KOPT-K1 (cell line): ENCODE measurements around the gene LHX2.

Experiments
- H3K27ac ChIP-seq: fragments of 200-600 bp; sonication (generic); 2 replicates; pipeline ENCODE4 v1.5.1; 2016; ENCODE audit warnings: antibody characterized with exemption, mild to moderate bottlenecking, low read depth, low read length; ENCODE audit not compliant: poor library complexity, severe bottlenecking
- H3K36me3 ChIP-seq: fragments of 200-600 bp; sonication (generic); 2 replicates; pipeline ENCODE4 v1.5.1; 2017; ENCODE audit warnings: antibody characterized with exemption, mild to moderate bottlenecking, low read length, moderate library complexity; ENCODE audit not compliant: insufficient read depth
- H3K9me3 ChIP-seq: fragments of 200-600 bp; sonication (generic); 2 replicates; pipeline ENCODE4 v1.5.1; 2017; ENCODE audit warnings: antibody characterized with exemption, low read length, mild to moderate bottlenecking; ENCODE audit not compliant: insufficient read depth, poor library complexity, severe bottlenecking

Gene LHX2

GRCh38 chr9:124015661-124016131 is 4.1 kb downstream of the LHX2 start:
- no peaks in the 10 kb centered on the region for H3K9me3 ChIP-seq
- H3K27ac ChIP-seq = no peak overlapping the region
- no peaks in the 10 kb centered on the region for H3K36me3 ChIP-seq

DNA sequence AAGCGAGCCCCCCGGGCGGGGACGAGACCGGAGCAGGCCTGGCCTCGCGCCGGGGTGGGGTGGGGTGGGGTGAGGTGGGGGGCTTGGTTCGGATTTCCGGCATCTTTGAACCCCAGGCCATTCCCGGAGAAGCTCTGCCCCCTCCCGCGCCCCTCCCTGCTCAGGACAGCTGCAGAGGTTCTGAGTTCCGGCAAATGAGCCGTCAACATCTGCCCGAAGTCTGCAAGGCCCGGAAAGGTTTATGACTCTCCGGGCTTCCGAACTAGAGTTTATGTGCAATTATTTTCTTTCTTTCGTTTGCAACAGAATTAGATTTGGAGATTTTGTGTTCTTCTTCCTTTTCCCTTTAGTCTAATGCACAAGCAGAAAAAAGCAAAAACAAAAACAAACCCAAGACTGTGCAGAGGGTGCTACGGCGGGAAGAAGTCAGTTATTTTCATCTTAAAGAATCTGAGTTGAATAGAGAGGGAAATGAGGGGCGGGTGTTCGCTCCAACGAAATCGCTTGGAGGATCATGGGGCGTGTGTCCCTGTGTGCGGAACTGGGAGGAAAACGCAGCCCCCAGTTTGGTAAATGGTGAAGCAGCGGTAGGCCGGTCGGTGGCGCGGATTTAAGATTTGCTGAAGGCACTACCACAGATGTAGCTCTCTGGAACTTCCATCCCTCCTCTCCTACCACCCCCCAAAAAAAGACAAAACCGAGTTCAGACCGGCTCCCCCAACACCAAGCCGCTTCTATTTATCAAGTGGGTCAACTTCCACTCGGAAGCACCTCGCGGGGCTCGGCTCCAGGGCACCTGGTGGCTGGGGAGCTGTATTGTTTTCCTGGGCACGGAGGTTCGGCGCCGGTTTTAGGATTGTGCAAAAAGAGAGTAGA is 4.8 kb downstream of the LHX2 start:
- Histone ChIP-seq H3K9me3 (no peaks in the 10 kb centered on the region), H3K27ac (no peak overlapping the region), H3K36me3 (no peaks in the 10 kb centered on the region)

- Histone ChIP-seq H3K36me3 (no peaks in the 10 kb centered on the region), H3K9me3 (no peaks in the 10 kb centered on the region), H3K27ac (no peak overlapping the region)
Measured at GRCh38 chr9:124017051-124017928, 5.7 kb downstream of the LHX2 start.

DNA sequence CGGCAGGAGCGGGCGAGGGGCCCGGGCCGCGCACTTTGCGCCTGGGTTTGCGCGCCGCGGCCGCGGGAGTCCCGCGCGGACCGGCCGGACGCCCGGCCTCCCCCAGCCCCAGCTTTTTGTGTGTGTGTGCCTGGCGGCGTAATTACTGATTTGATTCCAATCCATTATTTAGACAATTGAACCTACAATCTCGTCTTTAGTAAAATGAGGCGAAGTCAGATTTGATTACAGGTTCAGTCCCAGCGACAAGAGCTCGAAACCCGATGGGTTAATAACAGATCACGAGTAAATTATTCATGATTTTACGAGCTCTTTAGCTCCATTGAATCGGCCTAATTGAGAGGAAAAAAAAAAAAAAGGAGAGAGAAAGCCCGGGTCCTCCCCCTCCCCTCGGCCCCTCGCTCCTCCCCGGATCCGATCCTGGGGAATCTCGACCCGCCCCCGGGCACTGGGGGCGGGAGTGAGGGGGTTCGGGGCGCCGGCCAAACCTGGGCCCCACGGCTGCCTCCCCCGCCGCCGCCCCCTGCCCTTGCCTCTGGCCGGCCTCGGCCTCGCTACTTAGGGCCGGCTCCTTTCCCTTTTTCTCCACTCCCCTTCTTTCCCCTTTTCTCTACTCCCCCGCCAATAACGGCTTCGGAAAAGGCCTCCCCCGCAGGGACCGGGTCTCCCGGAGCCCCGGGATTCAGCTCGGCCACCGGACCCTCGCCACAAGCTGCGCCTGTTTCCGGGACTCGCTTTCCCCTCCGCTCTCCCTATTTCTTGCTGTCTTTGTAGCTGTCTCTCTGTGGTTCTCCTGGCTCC is 6.6 kb downstream of the LHX2 start:
- Histone ChIP-seq H3K9me3 (no peaks in the 10 kb centered on the region), H3K27ac (no peak overlapping the region), H3K36me3 (no peaks in the 10 kb centered on the region)

DNA sequence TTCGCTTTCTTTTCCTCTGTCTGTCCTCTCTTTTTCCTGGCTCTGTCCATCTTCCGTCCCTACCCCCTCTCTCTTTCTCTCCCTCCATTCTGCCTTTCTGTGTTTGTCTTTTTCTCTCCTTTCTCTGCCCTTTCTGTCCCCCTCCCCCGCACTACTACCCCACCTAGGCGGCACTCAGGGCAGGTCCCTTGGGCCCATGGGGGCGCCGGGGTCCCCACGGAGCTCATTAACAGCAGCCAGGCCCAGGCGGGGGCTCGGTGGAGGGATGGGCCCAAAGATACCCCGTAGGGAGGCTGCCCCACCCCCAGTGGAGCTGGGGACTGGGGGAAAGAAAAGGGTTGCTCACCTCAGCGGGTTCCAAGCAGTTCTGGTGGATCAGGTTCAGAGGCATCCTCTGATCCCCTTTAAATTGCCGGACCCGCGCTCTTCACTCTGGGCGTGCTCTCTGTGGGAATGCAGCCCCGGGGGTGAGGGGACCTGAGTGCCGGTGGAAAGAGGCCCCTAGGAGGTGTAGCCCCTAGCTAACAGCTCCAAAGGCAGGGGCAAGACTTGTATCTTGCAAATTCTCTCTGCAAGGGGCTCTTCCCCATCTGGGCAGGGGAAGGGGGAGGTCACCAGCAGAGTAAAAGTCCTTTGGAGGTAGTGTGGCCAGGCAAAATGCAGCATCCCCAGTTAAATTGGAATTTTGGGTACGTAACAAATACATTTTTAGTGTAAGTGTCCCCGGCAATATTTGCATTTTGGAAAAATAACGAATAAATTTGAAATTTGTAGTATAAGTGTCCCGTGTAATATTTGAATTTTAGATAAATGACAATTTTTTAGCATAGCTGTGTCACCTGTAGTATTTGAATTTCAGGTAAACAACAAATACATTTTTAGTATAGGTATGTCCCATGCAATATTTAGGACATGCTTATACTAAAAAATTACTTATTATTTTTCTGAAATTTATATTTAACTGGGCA is 7.4 kb downstream of the LHX2 start:
- no peaks in the 10 kb centered on the region for H3K9me3 ChIP-seq
- H3K36me3 ChIP-seq = no peaks in the 10 kb centered on the region
- no peak overlapping the region for H3K27ac ChIP-seq

GRCh38 chr9:124019771-124020519 is 8.4 kb downstream of the LHX2 start:
- H3K27ac ChIP-seq = no peak overlapping the region
- no peaks in the 10 kb centered on the region for H3K36me3 ChIP-seq
- H3K9me3 ChIP-seq = no peaks in the 10 kb centered on the region

GRCh38 chr9:124020520-124021384 is 9.2 kb downstream of the LHX2 start:
- no peaks in the 10 kb centered on the region for H3K36me3 ChIP-seq
- no peak overlapping the region for H3K27ac ChIP-seq
- no peaks in the 10 kb centered on the region for H3K9me3 ChIP-seq

DNA sequence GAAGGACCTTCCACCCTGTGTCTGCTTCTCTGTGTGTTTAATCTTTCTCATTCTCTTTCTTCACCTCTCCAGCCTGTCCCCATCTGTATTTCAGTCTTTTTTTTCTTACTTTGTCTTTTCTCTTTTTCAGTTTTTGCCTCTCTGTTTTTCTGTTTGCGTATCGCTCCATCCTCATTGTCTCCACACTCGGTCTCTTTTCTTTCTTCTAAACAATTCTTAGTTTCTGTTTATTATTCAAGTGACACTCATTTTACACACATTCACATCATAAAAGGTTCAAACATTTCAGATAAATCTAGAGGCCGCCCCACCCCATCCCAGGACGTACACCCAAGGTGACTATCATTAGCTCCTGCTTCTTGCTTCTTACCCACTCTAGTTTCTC is 9.8 kb downstream of the LHX2 start:
- H3K36me3 ChIP-seq = no peaks in the 10 kb centered on the region
- no peak overlapping the region for H3K27ac ChIP-seq
- H3K9me3 ChIP-seq = no peaks in the 10 kb centered on the region

GRCh38 chr9:124022201-124023121 is 10.9 kb downstream of the LHX2 start:
- Histone ChIP-seq H3K27ac (no peak overlapping the region), H3K36me3 (no peaks in the 10 kb centered on the region), H3K9me3 (no peaks in the 10 kb centered on the region)

GRCh38 chr9:124024107-124024506 is 12.5 kb downstream of the LHX2 start:
- Histone ChIP-seq H3K9me3 (no peaks in the 10 kb centered on the region), H3K36me3 (no peaks in the 10 kb centered on the region), H3K27ac (no peak overlapping the region)

GRCh38 chr9:124029617-124030016 is 18.0 kb downstream of the LHX2 start:
- no peak overlapping the region for H3K27ac ChIP-seq
- H3K36me3 ChIP-seq = no peaks in the 10 kb centered on the region
- H3K9me3 ChIP-seq = no peaks in the 10 kb centered on the region

- Histone ChIP-seq H3K27ac (no peak overlapping the region), H3K9me3 (no peaks in the 10 kb centered on the region), H3K36me3 (no peaks in the 10 kb centered on the region)
Measured at GRCh38 chr9:124030969-124031451, 19.4 kb downstream of the LHX2 start.
